Heart left ventricle (tissue), 16 donors: ENCODE results near the gene FBXL12. TPM values are rescaled to one million over a fixed set of nuclear protein-coding genes. Genes with fewer than 3 reads are reported as not detected.

Experiments used
- ATAC-seq, 4 donors: fragments of 200-7000 bp; cut with Tn5 transposase; one replicate each; pipeline ENCODE4 v1.9.1; 2020 to 2022; ENCODE audit warnings: moderate library complexity in 4 of 4, mild to moderate bottlenecking in 3 of 4, moderate number of reproducible peaks in 1 of 4
- DNase-seq, 5 donors: peaks; one replicate each; pipeline ENCODE4 v3.0.0-alpha.2; 2020
- H3K27ac ChIP-seq, 12 donors: fragments of 200-600 bp; sonication (generic) in 4 of 12; one replicate each; pipeline versions ENCODE4 v1.5.0 to v1.8.0; 2016 to 2022; ENCODE audit warnings: mild to moderate bottlenecking in 2 of 12
- H3K27me3 ChIP-seq, 9 donors: fragments of 200-600 bp; sonication (generic) in 2 of 9; one replicate each; pipeline versions ENCODE4 v1.5.1 to v1.8.0; 2016 to 2022; ENCODE audit warnings: mild to moderate bottlenecking in 3 of 9
- H3K36me3 ChIP-seq, 9 donors: fragments of 200-600 bp; sonication (generic) in 2 of 9; one replicate each; pipeline versions ENCODE4 v1.5.0 to v1.8.0; 2018 to 2022; ENCODE audit warnings: mild to moderate bottlenecking in 2 of 9
- H3K4me1 ChIP-seq, 12 donors: fragments of 200-600 bp; sonication (generic) in 4 of 12; one replicate each; pipeline versions ENCODE4 v1.5.0 to v1.8.0; 2016 to 2022; ENCODE audit warnings: mild to moderate bottlenecking in 3 of 12
- H3K4me3 ChIP-seq, 12 donors: fragments of 200-600 bp; sonication (generic) in 4 of 12; one replicate each; pipeline versions ENCODE4 v1.5.0 to v1.8.0; 2017 to 2022; ENCODE audit warnings: mild to moderate bottlenecking in 9 of 12, moderate library complexity in 4 of 12
- H3K9me3 ChIP-seq, 12 donors: fragments of 200-600 bp; sonication (generic) in 4 of 12; one replicate each; pipeline versions ENCODE4 v1.5.0 to v1.8.0; 2016 to 2022; ENCODE audit warnings: mild to moderate bottlenecking in 1 of 12
- POLR2A ChIP-seq, 2 donors: fragments of 450-650 bp; IDR thresholded peaks; one replicate each; pipeline ENCODE4 v1.6.1; 2017; ENCODE audit warnings: antibody characterized with exemption in 2 of 2, mild to moderate bottlenecking in 2 of 2, moderate library complexity in 2 of 2
- WGBS, 4 donors: extraction: QIAGEN DNeasy Blood & Tissue Kit in 2 of 4; methylation state at CpG; one replicate each; pipeline versions ENCODE4 v1.1.5 to v1.1.7; 2013 to 2018; 5-methylcytosine and 5-hydroxymethylcytosine counted together
- intact Hi-C, 10 donors: fragments of 100-400 bp; cut with DNase I; formaldehyde crosslinking; loops; one replicate each; pipeline versions ENCODE4 v1.11.1 to v1.14.2; 2022
- polyA plus RNA-seq, 2 donors: library from polyadenylated mRNA; stranded (reverse); fragments of 200-250 nt; gene quantifications; one replicate each; pipeline ENCODE4 v1.2.3, GENCODE V29; 2013
- total RNA-seq, 9 donors: library from RNA; depleted of rRNA in 2 of 9; stranded (reverse); fragments of >200 nt in 2 of 9; fragmentation: NEBNext Ultra II Directional in 3 of 9; extraction: Animal tissue kit (Norgen Biotek cat#: 25700) in 3 of 9; gene quantifications; one replicate each; pipeline versions ENCODE4 v1.1.0 to v1.2.4, GENCODE V29; 2016 to 2023
- TF ChIP-seq, protein P1 (sequence below), 12 donors: fragments of 200-600 bp; sonication (generic) in 4 of 12; IDR thresholded peaks; one replicate each; pipeline versions ENCODE4 v1.5.0 to v1.8.0; 2018 to 2022; ENCODE audit warnings: antibody characterized with exemption in 12 of 12, mild to moderate bottlenecking in 5 of 12
- donor health status: ischemic (EF 13 %, LVEDD 7.1; RV severe dilation, severe dysfunction).
- donor health status: healthy with polysubstance abuse.
- donor health status: DM: no; HTN: yes; CAD: no.
- donor health status: DM: no; HTN: no; CAD: no.
- donor health status: ischemic (EF 25% LVEDD 6.9; RV normal size, moderate dysfunction).
- donor health status: ischemic (EF 25% LVEDD 5.7; RV mildly dilated, moderate dysfunction).
- donor health status: healthy.
- donor health status: DM: yes; HTN: yes; CAD: no.
- donor health status: ischemic (EF 35%, LVEDD 5.7; RV mildly dilated, moderate dysfunction).
- donor health status: nonischemic (EF 11% LVEDD 7.7; RV severe dilation, severe dysfunction).
- donor health status: DM: yes; HTN: yes; CAD: no.
- donor health status: PGD.
- donor health status: ischemic (EF 29% LVEDD 5.4; RV normal size, mild dysfunction).
- donor health status: nonischemic (EF 23%, LVEDD 6.1; RV moderate dilation, normal function).

Gene FBXL12
- total and polyA plus RNA-seq, 11 donors: 9.8 to 17.6 (median 12.2) TPM

DNA sequence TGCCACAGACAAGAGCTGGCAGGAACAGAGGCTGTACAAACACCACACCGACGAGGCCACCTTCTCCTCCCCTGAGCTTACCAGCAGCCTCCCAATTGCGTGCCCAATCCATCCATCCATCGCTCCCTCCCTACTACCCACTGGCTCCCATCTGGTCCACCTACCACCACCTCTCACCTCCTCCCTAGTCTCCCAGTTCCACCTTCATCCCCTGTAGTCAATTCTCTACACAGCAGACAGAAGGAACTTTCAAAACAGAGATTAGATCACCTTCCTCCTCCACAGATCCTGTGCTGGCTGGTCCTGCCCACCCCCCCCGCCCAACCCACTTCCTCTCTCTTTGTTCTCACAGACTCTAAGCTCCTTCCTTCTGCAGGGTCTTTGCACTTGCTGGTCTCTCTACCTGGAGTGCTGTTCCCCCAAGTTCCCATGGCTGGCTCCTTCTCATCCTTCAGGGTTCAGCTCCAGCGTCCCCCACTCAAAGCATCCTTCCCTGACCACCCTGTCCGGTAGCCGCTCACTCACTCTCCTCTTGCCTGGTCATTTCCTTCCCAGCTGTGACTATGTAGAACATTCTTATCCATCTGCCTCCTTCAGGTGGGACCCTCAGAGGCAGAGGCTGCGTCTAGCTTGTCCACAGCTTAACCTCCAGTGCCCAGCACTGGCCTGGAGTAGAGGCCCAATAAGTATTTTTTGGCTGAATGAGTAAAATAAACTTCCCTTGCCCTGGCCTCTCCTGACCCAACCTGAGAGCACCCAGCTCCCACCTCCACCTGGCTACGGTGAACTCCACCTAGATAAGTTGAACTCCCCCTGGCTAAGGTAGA, 39.3 kb upstream of the FBXL12 start:
- Histone ChIP-seq H3K36me3 (peaks cover 0 to 3% (median 0%) of the 10 kb centered on the region in 9 donors), H3K9me3 (peaks cover 0 to 5% (median 0%) of the 10 kb centered on the region in 12 donors), H3K4me3 (peak overlapping the region in 1 of 12 donors; percentile 12), H3K4me1 (peaks cover 0 to 12% (median 0%) of the 10 kb centered on the region in 12 donors), H3K27me3 (peaks cover 0 to 2% (median 0%) of the 10 kb centered on the region in 9 donors), H3K27ac (peak overlapping the region in 1 of 12 donors; percentile 71)
- ATAC-seq: no peak
- TF ChIP-seq, protein P1, sequence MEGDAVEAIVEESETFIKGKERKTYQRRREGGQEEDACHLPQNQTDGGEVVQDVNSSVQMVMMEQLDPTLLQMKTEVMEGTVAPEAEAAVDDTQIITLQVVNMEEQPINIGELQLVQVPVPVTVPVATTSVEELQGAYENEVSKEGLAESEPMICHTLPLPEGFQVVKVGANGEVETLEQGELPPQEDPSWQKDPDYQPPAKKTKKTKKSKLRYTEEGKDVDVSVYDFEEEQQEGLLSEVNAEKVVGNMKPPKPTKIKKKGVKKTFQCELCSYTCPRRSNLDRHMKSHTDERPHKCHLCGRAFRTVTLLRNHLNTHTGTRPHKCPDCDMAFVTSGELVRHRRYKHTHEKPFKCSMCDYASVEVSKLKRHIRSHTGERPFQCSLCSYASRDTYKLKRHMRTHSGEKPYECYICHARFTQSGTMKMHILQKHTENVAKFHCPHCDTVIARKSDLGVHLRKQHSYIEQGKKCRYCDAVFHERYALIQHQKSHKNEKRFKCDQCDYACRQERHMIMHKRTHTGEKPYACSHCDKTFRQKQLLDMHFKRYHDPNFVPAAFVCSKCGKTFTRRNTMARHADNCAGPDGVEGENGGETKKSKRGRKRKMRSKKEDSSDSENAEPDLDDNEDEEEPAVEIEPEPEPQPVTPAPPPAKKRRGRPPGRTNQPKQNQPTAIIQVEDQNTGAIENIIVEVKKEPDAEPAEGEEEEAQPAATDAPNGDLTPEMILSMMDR (IDR thresholded peaks at IDR 0.05): no peak
- no peak for TF ChIP-seq POLR2A (IDR thresholded peaks at IDR 0.05)
- 78 to 85% (median 81%) methylated on average over 10 of the region's 10 CpGs for WGBS, 4 donors
- no peak for DNase-seq
- intact Hi-C loops: no loop called here

DNA sequence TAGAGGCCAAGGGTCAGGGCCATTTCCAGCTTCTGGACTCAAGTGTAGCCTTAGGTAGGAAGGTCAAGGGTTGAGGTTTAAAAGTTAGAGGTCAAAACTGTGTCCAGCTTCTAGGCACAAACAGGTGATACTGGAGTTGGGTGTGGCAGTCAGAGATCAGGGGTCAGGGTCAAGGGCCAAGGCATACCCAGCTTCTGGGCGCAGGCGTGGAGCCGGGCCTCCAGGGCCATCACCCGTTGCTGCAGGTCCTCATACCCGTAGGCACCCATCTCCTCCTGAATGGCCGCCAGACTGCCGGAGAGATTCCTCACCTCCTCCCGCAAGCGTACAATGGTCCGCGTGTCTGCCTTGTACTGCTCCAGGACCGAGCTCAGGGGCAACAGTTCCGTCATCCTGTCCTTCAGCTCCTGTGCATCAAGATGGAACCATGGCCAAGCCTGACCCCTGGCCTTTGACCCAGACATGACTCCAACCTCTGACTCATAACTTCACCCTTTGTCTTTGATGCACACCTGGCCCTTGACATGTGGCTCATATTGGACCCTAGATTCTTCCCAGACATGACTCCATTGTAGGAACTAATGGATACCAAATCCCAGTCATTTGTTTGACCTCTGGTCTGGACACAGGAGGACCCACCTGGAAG, 38.3 kb upstream of the FBXL12 start:
- peaks cover 0 to 2% (median 0%) of the 10 kb centered on the region in 9 donors for H3K27me3 ChIP-seq
- TF ChIP-seq POLR2A (IDR thresholded peaks at IDR 0.05): no peak
- TF ChIP-seq, protein P1 (IDR thresholded peaks at IDR 0.05): no peak
- intact Hi-C loops: no loop called here
- no peak for DNase-seq
- peaks cover 0 to 5% (median 0%) of the 10 kb centered on the region in 12 donors for H3K9me3 ChIP-seq
- peak overlapping the region in 1 of 12 donors; percentile 62 for H3K27ac ChIP-seq
- H3K36me3 ChIP-seq: peaks cover 0 to 3% (median 0%) of the 10 kb centered on the region in 9 donors
- H3K4me3 ChIP-seq: peak overlapping the region in 1 of 12 donors; percentile 12
- ATAC-seq: no peak
- peaks cover 0 to 12% (median 0%) of the 10 kb centered on the region in 12 donors for H3K4me1 ChIP-seq
- WGBS, 4 donors: 88 to 100% (median 97%) methylated on average over 9 to 13 of the region's 13 CpGs

DNA sequence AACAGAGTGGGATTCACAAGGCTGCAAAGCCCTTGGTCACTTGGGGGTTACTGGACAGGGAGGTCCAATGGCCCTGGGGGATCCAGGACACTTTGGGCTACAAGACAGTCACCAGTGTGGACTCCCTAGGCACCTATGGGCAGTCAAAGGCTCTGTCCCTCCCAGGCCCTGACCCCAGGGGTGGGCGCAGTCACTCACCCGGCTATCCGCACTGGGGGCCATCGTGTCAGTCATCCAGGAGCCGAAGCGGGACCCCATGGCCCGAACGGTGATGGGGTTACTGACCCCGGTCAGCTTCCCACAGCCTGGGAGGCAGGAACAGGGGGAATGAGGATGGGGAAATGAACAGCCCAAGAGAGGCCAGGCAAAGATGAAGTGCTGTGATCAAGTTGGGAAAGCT, 37.7 kb upstream of the FBXL12 start:
- no peak for TF ChIP-seq POLR2A (IDR thresholded peaks at IDR 0.05)
- TF ChIP-seq, protein P1 (IDR thresholded peaks at IDR 0.05): no peak
- ATAC-seq: no peak
- 93 to 97% (median 95%) methylated on average over 9 of the region's 9 CpGs for WGBS, 4 donors

More for the DNA sequence above, 37.7 kb upstream of the FBXL12 start:
- H3K4me1 ChIP-seq: peaks cover 0 to 12% (median 0%) of the 10 kb centered on the region in 12 donors
- peaks cover 0 to 2% (median 0%) of the 10 kb centered on the region in 9 donors for H3K27me3 ChIP-seq
- H3K36me3 ChIP-seq: peaks cover 0 to 3% (median 0%) of the 10 kb centered on the region in 9 donors
- intact Hi-C loops: no loop called here
- H3K9me3 ChIP-seq: peaks cover 0 to 5% (median 0%) of the 10 kb centered on the region in 12 donors
- no peak overlapping the region for H3K27ac ChIP-seq
- DNase-seq: no peak
- no peak overlapping the region for H3K4me3 ChIP-seq
